DOHH2 (cell line): ENCODE data around the gene ATP1A1.

Source experiments
- H3F3A ChIP-seq: fragments of 200-600 bp; sonication (generic), shearing (Covaris generic); 2 replicates; pipeline ENCODE4 v1.6.0; 2016; ENCODE audit warnings: antibody characterized with exemption, mild to moderate bottlenecking; ENCODE audit not compliant: control insufficient read depth, insufficient read depth
- H3K27ac ChIP-seq: fragments of 200-600 bp; sonication (generic); 2 replicates; pipeline ENCODE4 v1.5.1; 2014; ENCODE audit warnings: low read depth, mild to moderate bottlenecking, low read length, moderate library complexity
- H3K27me3 ChIP-seq: fragments of 200-600 bp; sonication (generic); 2 replicates; pipeline ENCODE4 v1.6.1; 2014; ENCODE audit warnings: mild to moderate bottlenecking, low read length, mixed read lengths; ENCODE audit not compliant: control insufficient read depth
- H3K36me3 ChIP-seq: fragments of 200-600 bp; sonication (generic); 2 replicates; pipeline ENCODE4 v1.6.1; 2014; ENCODE audit warnings: mild to moderate bottlenecking, low read length, moderate library complexity, mixed read lengths; ENCODE audit not compliant: control insufficient read depth
- H3K4me1 ChIP-seq: fragments of 200-600 bp; sonication (generic); 2 replicates; pipeline ENCODE4 v1.6.1; 2014; ENCODE audit warnings: mild to moderate bottlenecking, low read length, mixed read lengths; ENCODE audit not compliant: control insufficient read depth
- H3K4me2 ChIP-seq: fragments of 200-600 bp; sonication (generic); 2 replicates; pipeline ENCODE4 v1.6.0; 2014; ENCODE audit warnings: mild to moderate bottlenecking, low read length, moderate library complexity
- H3K4me3 ChIP-seq: fragments of 200-600 bp; sonication (generic); 2 replicates; pipeline ENCODE4 v1.5.1; 2014; ENCODE audit warnings: mild to moderate bottlenecking, low read length, mixed read lengths
- H3K79me2 ChIP-seq: fragments of 200-600 bp; sonication (generic); 2 replicates; pipeline ENCODE4 v1.6.1; 2014; ENCODE audit warnings: mild to moderate bottlenecking, low read length, mixed read lengths; ENCODE audit not compliant: control insufficient read depth
- H3K9me2 ChIP-seq: fragments of 200-600 bp; sonication (generic); replicated peaks from 2 replicates; pipeline ENCODE4 v1.6.1; 2014; ENCODE audit warnings: mild to moderate bottlenecking, low read length, mixed read lengths; ENCODE audit not compliant: control insufficient read depth
- H3K9me3 ChIP-seq: fragments of 200-600 bp; sonication (generic); 2 replicates; pipeline ENCODE4 v1.6.1; 2014; ENCODE audit warnings: antibody characterized with exemption, low read length, mixed read lengths; ENCODE audit not compliant: control insufficient read depth, insufficient read depth
- H4K20me1 ChIP-seq: fragments of 200-600 bp; sonication (generic); 2 replicates; pipeline ENCODE4 v1.6.0; 2014; ENCODE audit warnings: low read depth, mild to moderate bottlenecking, antibody characterized with exemption, low read length, moderate library complexity; ENCODE audit not compliant: control insufficient read depth, insufficient read depth
- CTCF ChIP-seq: fragments of 200-600 bp; sonication (generic); IDR thresholded peaks from one replicate; pipeline ENCODE4 v1.5.1; 2014; ENCODE audit warnings: antibody characterized with exemption, mild to moderate bottlenecking, low read depth, low read length; ENCODE audit not compliant: poor library complexity, severe bottlenecking
- EZH2phosphoT487 ChIP-seq: fragments of 200-600 bp; sonication (generic); IDR thresholded peaks from 2 replicates; pipeline ENCODE4 v1.6.1; 2017; ENCODE audit warnings: borderline replicate concordance, mild to moderate bottlenecking, antibody characterized with exemption, low read length, moderate library complexity, mixed read lengths

ATP1A1 gene

GRCh38 chr1:116351914-116352313 is 21.1 kb upstream of the ATP1A1 start:
- H3K4me3 ChIP-seq: no peak overlapping the region

DNA sequence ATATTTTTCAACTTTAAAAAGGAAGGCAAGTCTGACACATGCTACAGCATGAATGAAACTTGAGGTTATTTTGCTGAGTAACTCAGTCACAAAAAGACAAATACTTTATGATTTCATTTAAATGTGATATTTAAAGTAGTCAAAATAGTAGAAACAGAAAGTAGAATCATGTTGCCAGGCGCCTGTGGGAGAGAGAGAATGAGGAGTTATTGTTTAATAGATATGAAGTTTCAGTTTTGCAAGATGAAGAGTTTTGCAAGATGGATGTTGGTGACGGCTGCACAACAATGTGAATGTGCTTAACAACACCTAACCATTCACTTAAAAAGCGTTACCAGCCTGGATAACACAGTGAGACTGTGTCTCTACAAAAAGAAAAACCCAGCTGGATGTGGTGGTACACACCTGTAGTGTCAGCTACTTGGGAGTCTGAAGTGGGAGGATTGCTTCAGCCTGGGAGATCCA is 20.7 kb upstream of the ATP1A1 start:
- Histone ChIP-seq H3K27ac (no peak overlapping the region), H3K36me3 (no peaks in the 10 kb centered on the region), H3K9me2 (no peaks in the 10 kb centered on the region), H3F3A (no peaks in the 10 kb centered on the region), H4K20me1 (no peaks in the 10 kb centered on the region), H3K27me3 (no peaks in the 10 kb centered on the region), H3K9me3 (no peaks in the 10 kb centered on the region), H3K79me2 (no peaks in the 10 kb centered on the region), H3K4me3 (no peak overlapping the region), H3K4me2 (no peak overlapping the region), H3K4me1 (peaks cover 8% of the 10 kb centered on the region)
- no peak for TF ChIP-seq CTCF
- TF ChIP-seq EZH2phosphoT487: no peak

More at GRCh38 chr1:116351914-116352313, 21.1 kb upstream of the ATP1A1 start:
- no peaks in the 10 kb centered on the region for H4K20me1 ChIP-seq
- no peaks in the 10 kb centered on the region for H3K36me3 ChIP-seq
- H3K27ac ChIP-seq: no peak overlapping the region
- no peaks in the 10 kb centered on the region for H3K27me3 ChIP-seq
- peaks cover 7% of the 10 kb centered on the region for H3K4me1 ChIP-seq
- no peaks in the 10 kb centered on the region for H3K9me2 ChIP-seq
- no peaks in the 10 kb centered on the region for H3F3A ChIP-seq
- H3K4me2 ChIP-seq: no peak overlapping the region
- no peaks in the 10 kb centered on the region for H3K9me3 ChIP-seq
- TF ChIP-seq EZH2phosphoT487 (no peak), CTCF (no peak)
- H3K79me2 ChIP-seq: no peaks in the 10 kb centered on the region

- TF ChIP-seq CTCF: no peak
- no peak for TF ChIP-seq EZH2phosphoT487
- Histone ChIP-seq H3K9me2 (no peaks in the 10 kb centered on the region), H3K27ac (no peak overlapping the region)
Observed at GRCh38 chr1:116353155-116353554, 19.9 kb upstream of the ATP1A1 start.

More at GRCh38 chr1:116353155-116353554, 19.9 kb upstream of the ATP1A1 start:
- Histone ChIP-seq H3K4me3 (no peak overlapping the region), H3K36me3 (no peaks in the 10 kb centered on the region), H3K79me2 (no peaks in the 10 kb centered on the region), H3K4me2 (no peak overlapping the region), H4K20me1 (no peaks in the 10 kb centered on the region), H3K9me3 (no peaks in the 10 kb centered on the region), H3F3A (no peaks in the 10 kb centered on the region), H3K4me1 (peaks cover 8% of the 10 kb centered on the region), H3K27me3 (no peaks in the 10 kb centered on the region)
